ENCODE measurements around the gene LANCL2. TPM values are rescaled to one million over a fixed set of nuclear protein-coding genes. Genes with fewer than 3 reads are reported as not detected.

The LANCL2 gene
- total RNA-seq, 4 donors from 2014 or later = 6.4 to 12.8 (median 9.7) TPM

DNA sequence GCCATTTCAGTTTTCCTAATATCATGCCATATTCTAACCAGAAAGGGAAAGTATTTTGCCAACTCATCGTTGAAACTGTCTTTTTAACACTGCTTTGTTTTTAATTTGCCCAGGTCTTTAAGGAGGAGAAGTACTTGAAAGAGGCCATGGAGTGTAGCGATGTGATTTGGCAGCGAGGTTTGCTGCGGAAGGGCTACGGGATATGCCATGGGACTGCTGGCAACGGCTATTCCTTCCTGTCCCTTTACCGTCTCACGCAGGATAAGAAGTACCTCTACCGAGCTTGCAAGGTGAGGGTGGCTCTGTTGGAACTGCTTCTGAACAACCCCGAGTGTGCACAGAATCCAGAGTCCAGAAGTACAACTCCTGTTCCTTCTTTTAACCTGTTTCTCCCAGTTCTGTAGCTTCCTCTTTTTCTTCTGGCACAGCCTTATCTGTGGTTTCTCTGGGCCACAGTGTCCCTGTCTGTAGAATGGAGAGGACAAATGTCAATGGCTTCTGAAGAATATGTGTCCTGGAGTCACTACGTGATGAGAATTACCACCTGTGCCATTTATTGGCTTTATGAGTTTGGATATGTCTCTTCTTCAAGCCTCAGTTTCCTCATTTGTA lies 60.1 kb downstream of the LANCL2 start:
- intact Hi-C loops (cut with DNase I) = no loop called here
- no peak for DNase-seq
- Histone ChIP-seq H3K4me1 (no peaks in the 10 kb centered on the region), H3K9me3 (no peaks in the 10 kb centered on the region), H3K4me3 (no peak overlapping the region), H3K27ac (no peak overlapping the region), H3K36me3 (peaks cover 0 to 59% (median 0%) of the 10 kb centered on the region in 3 donors), H3K27me3 (no peaks in the 10 kb centered on the region)
- whole genome bisulfite sequencing, 2 donors = 89% methylated on average over 11 of the region's 11 CpGs
- no peak for TF ChIP-seq POLR2A (IDR thresholded peaks at IDR 0.05)
- TF ChIP-seq, protein P1, sequence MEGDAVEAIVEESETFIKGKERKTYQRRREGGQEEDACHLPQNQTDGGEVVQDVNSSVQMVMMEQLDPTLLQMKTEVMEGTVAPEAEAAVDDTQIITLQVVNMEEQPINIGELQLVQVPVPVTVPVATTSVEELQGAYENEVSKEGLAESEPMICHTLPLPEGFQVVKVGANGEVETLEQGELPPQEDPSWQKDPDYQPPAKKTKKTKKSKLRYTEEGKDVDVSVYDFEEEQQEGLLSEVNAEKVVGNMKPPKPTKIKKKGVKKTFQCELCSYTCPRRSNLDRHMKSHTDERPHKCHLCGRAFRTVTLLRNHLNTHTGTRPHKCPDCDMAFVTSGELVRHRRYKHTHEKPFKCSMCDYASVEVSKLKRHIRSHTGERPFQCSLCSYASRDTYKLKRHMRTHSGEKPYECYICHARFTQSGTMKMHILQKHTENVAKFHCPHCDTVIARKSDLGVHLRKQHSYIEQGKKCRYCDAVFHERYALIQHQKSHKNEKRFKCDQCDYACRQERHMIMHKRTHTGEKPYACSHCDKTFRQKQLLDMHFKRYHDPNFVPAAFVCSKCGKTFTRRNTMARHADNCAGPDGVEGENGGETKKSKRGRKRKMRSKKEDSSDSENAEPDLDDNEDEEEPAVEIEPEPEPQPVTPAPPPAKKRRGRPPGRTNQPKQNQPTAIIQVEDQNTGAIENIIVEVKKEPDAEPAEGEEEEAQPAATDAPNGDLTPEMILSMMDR (IDR thresholded peaks at IDR 0.05) = no peak

DNA sequence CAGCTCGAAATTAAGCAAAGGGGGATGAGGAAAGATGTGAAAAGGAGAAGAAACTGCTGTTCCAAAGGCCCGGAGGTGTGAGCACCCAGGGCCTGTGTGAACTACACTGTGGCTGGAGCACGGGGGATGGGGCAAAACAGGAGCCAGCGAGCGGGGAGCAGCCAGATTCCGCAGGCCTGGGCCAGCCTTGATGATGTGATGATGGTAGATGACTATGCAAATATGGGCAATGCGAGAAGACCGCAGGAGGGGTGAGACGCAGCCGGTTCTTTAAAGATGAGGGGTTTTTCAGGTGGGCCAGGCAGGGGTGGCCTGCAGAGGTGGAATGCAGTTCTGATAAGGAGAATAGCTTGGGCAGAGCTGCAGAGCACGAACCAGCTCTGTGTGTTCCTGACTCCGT lies 61.5 kb downstream of the LANCL2 start:
- WGBS, 2 donors = 74 to 84% methylated on average over 11 to 12 of the region's 12 CpGs
- intact Hi-C loops (cut with DNase I) = no loop called here

GRCh38 chr7:55427342-55427741 lies 62.2 kb downstream of the LANCL2 start:
- 52 to 67% methylated on average over 4 of the region's 4 CpGs for WGBS, 2 donors
- Histone ChIP-seq H3K27me3 (no peaks in the 10 kb centered on the region), H3K4me1 (no peaks in the 10 kb centered on the region), H3K9me3 (no peaks in the 10 kb centered on the region), H3K36me3 (peaks cover 0 to 74% (median 0%) of the 10 kb centered on the region in 3 donors), H3K27ac (no peak overlapping the region), H3K4me3 (no peak overlapping the region)
- TF ChIP-seq POLR2A (IDR thresholded peaks at IDR 0.05) = no peak
- TF ChIP-seq, protein P1 (IDR thresholded peaks at IDR 0.05) = no peak
- DNase-seq = no peak
- intact Hi-C loops (cut with DNase I) = no loop called here

More for the DNA sequence above, 61.5 kb downstream of the LANCL2 start:
- no peak for DNase-seq
- Histone ChIP-seq H3K36me3 (peaks cover 0 to 70% (median 0%) of the 10 kb centered on the region in 3 donors), H3K9me3 (no peaks in the 10 kb centered on the region), H3K4me1 (no peaks in the 10 kb centered on the region), H3K27ac (no peak overlapping the region), H3K27me3 (no peaks in the 10 kb centered on the region), H3K4me3 (no peak overlapping the region)
- TF ChIP-seq, protein P1 (IDR thresholded peaks at IDR 0.05) = no peak
- no peak for TF ChIP-seq POLR2A (IDR thresholded peaks at IDR 0.05)

DNA sequence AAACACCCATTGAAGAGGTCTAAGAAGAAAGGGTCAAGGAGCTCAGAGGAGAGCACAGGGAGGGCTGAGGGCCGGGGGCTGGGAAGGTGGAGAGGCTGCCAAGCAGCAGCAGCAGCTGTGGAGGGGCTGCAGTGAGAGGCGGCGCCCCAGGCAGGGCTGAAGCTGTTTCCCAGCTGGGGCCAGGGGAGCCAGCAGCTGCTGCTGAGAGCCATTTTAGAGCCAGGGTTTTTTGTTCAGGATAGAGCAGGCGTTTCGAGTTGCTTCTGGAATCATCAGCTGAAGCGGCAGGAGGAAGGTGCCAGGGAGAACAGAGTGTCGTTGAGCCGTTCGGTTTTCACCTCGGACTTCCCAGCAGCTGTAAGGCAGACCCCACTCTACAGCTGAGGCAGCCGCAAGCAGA lies 62.7 kb downstream of the LANCL2 start:
- TF ChIP-seq POLR2A (IDR thresholded peaks at IDR 0.05) = no peak
- TF ChIP-seq, protein P1 (IDR thresholded peaks at IDR 0.05) = no peak
- no peak for DNase-seq
- H3K27ac ChIP-seq = no peak overlapping the region
- no peaks in the 10 kb centered on the region for H3K9me3 ChIP-seq
- no peaks in the 10 kb centered on the region for H3K4me1 ChIP-seq
- 73 to 76% methylated on average over 5 to 6 of the region's 11 CpGs for WGBS, 2 donors
- intact Hi-C loops (cut with DNase I) = no loop called here
- peaks cover 0 to 79% (median 0%) of the 10 kb centered on the region in 3 donors for H3K36me3 ChIP-seq
- H3K4me3 ChIP-seq = no peak overlapping the region
- H3K27me3 ChIP-seq = no peaks in the 10 kb centered on the region

- DNase-seq = no peak
- Histone ChIP-seq H3K36me3 (peaks cover 0 to 66% (median 0%) of the 10 kb centered on the region in 3 donors), H3K4me1 (no peaks in the 10 kb centered on the region), H3K9me3 (no peaks in the 10 kb centered on the region), H3K27ac (no peak overlapping the region), H3K27me3 (no peaks in the 10 kb centered on the region), H3K4me3 (no peak overlapping the region)
- no peak for TF ChIP-seq POLR2A (IDR thresholded peaks at IDR 0.05)
- TF ChIP-seq, protein P1 (IDR thresholded peaks at IDR 0.05) = no peak
- intact Hi-C loops (cut with DNase I) = no loop called here
- 76 to 94% methylated on average over 6 to 9 of the region's 11 CpGs for WGBS, 2 donors
Observed at GRCh38 chr7:55429835-55430499, 64.8 kb downstream of the LANCL2 start.
